H1 (cell line): ENCODE measurements around the gene OR10C1. TPM values are rescaled to one million over a fixed set of nuclear protein-coding genes. Genes with fewer than 3 reads are reported as not detected.

ENCODE experiments used
- CTCF ChIA-PET: fragments of 300-600 bp; sonication (Branson Sonifier 250); formaldehyde crosslinking; loops from one replicate; lab custom pipeline; 2021; ENCODE audit not compliant: partially characterized antibody; lab: Charles Lee
- POLR2A ChIA-PET: fragments of 300-600 bp; sonication (Branson Sonifier 250); formaldehyde crosslinking; loops from one replicate; lab custom pipeline; 2021; ENCODE audit warnings: inconsistent platforms; ENCODE audit not compliant: partially characterized antibody; lab: Charles Lee
- DNase-seq, 2 experiments: peaks; one replicate each; pipeline versions ENCODE4 v3.0.0 to v3.0.0-alpha.2; 2010 to 2022; ENCODE audit warnings: low spot score in 2 of 2, low read depth in 1 of 2, mixed read lengths in 1 of 2
- FAIRE-seq: peaks from 2 replicates; lab custom pipeline; 2011; peaks lifted over from hg19 to GRCh38; lab: Jason Lieb, UNC
- H2AFZ ChIP-seq: 2 replicates; pipeline ENCODE4 v1.8.1; 2012; ENCODE audit warnings: low read length, inconsistent platforms
- H2AK5ac ChIP-seq: 2 replicates; pipeline ENCODE4 v1.6.1; 2013; ENCODE audit warnings: low read depth, low read length
- H2BK120ac ChIP-seq: replicated peaks from 2 replicates; pipeline ENCODE3; 2013; ENCODE audit warnings: low read depth, low read length, inconsistent platforms
- H2BK12ac ChIP-seq: 2 replicates; pipeline ENCODE4 v1.6.1; 2013; ENCODE audit warnings: low read depth, low read length
- H2BK15ac ChIP-seq: 2 replicates; pipeline ENCODE4 v1.6.1; 2013; ENCODE audit warnings: low read length
- H2BK20ac ChIP-seq: 2 replicates; pipeline ENCODE4 v1.6.1; 2013; ENCODE audit warnings: low read length
- H2BK5ac ChIP-seq: 2 replicates; pipeline ENCODE4 v1.6.1; 2013; ENCODE audit warnings: low read depth, low read length
- H3K14ac ChIP-seq: 2 replicates; pipeline ENCODE4 v1.6.1; 2013; ENCODE audit warnings: inconsistent platforms; ENCODE audit not compliant: insufficient read length
- H3K18ac ChIP-seq: 2 replicates; pipeline ENCODE4 v1.6.1; 2013; ENCODE audit warnings: low read length; ENCODE audit errors: extremely low read depth
- H3K23ac ChIP-seq: 2 replicates; pipeline ENCODE4 v1.6.1; 2013; ENCODE audit warnings: inconsistent platforms; ENCODE audit not compliant: insufficient read length
- H3K23me2 ChIP-seq: 2 replicates; pipeline ENCODE4 v1.6.1; 2013; ENCODE audit warnings: low read depth, low read length
- H3K27ac ChIP-seq: 2 replicates; pipeline ENCODE4 v1.6.1; 2011; ENCODE audit warnings: low read depth, low read length, inconsistent platforms
- H3K27me3 ChIP-seq, 4 experiments: replicated peaks in 1 of 4; 1 replicate in 1 of 4; 2 replicates in 3 of 4; pipeline versions ENCODE4 v1.6.1 to v1.8.1; 2011 to 2013; ENCODE audit warnings: low read length in 3 of 4, mild to moderate bottlenecking in 3 of 4, inconsistent platforms in 2 of 4, mixed read lengths in 2 of 4, moderate library complexity in 1 of 4; ENCODE audit not compliant: control insufficient read depth in 3 of 4, insufficient read depth in 3 of 4; ENCODE audit errors: extremely low read depth in 1 of 4
- H3K36me3 ChIP-seq, 4 experiments: 2 replicates each; pipeline versions ENCODE4 v1.6.1 to v1.8.1; 2011 to 2013; ENCODE audit warnings: mild to moderate bottlenecking in 4 of 4, low read length in 3 of 4, moderate library complexity in 2 of 4, control low read depth in 1 of 4, inconsistent platforms in 1 of 4; ENCODE audit not compliant: insufficient read depth in 4 of 4, control insufficient read depth in 2 of 4
- H3K4ac ChIP-seq: replicated peaks from 2 replicates; pipeline ENCODE3; 2013; ENCODE audit warnings: low read length, low read depth, mixed read lengths, inconsistent platforms; ENCODE audit not compliant: insufficient read length
- H3K4me1 ChIP-seq, 4 experiments: replicated peaks in 1 of 4; 1 replicate in 1 of 4; 2 replicates in 3 of 4; pipeline versions ENCODE4 v1.6.1 to v1.8.1; 2011 to 2013; ENCODE audit warnings: low read length in 3 of 4, inconsistent platforms in 2 of 4, mixed read lengths in 1 of 4; ENCODE audit not compliant: insufficient read depth in 4 of 4, control insufficient read depth in 3 of 4
- H3K4me2 ChIP-seq, 2 experiments: 2 replicates each; pipeline versions ENCODE4 v1.6.1 to v1.8.1; 2011 to 2013; ENCODE audit warnings: low read depth in 2 of 2, low read length in 2 of 2, control low read depth in 1 of 2, inconsistent platforms in 1 of 2, mild to moderate bottlenecking in 1 of 2; ENCODE audit not compliant: insufficient read depth in 1 of 2
- H3K4me3 ChIP-seq, 4 experiments: fragments of 200-600, 300-600 bp in 1 of 4; sonication (generic), shearing (Covaris generic), sonication (Bioruptor Twin) in 1 of 4; 2 replicates each; pipeline versions ENCODE4 v1.5.1 to v1.8.1; 2011 to 2016; ENCODE audit warnings: low read length in 4 of 4, low read depth in 3 of 4, control low read depth in 2 of 4, inconsistent platforms in 2 of 4, mild to moderate bottlenecking in 2 of 4, mixed read lengths in 1 of 4, moderate library complexity in 1 of 4; ENCODE audit not compliant: insufficient read depth in 2 of 4; ENCODE audit errors: extremely low read depth in 1 of 4
- H3K56ac ChIP-seq: replicated peaks from 2 replicates; pipeline ENCODE3; 2013; ENCODE audit warnings: low read depth, mild to moderate bottlenecking, mixed read lengths, low read length, inconsistent platforms; ENCODE audit not compliant: insufficient read length
- H3K79me1 ChIP-seq: 2 replicates; pipeline ENCODE4 v1.6.1; 2013; ENCODE audit warnings: low read depth, low read length, control low read depth
- H3K79me2 ChIP-seq, 2 experiments: 2 replicates each; pipeline versions ENCODE4 v1.6.1 to v1.8.1; 2012 to 2013; ENCODE audit warnings: low read length in 2 of 2, mild to moderate bottlenecking in 2 of 2, inconsistent platforms in 1 of 2; ENCODE audit not compliant: insufficient read depth in 2 of 2, control insufficient read depth in 1 of 2
- H3K9ac ChIP-seq, 4 experiments: replicated peaks in 1 of 4; 1 replicate in 1 of 4; 2 replicates in 3 of 4; pipeline versions ENCODE4 v1.6.1 to v1.8.1; 2011 to 2013; ENCODE audit warnings: low read depth in 3 of 4, low read length in 3 of 4, control low read depth in 2 of 4, mild to moderate bottlenecking in 2 of 4, moderate library complexity in 2 of 4, inconsistent platforms in 1 of 4; ENCODE audit errors: extremely low read depth in 1 of 4
- H3K9me3 ChIP-seq, 2 experiments: 2 replicates each; pipeline versions ENCODE4 v1.6.1 to v1.8.1; 2012 to 2013; ENCODE audit warnings: mild to moderate bottlenecking in 2 of 2, moderate library complexity in 2 of 2, control low read depth in 1 of 2, inconsistent platforms in 1 of 2, low read depth in 1 of 2, low read length in 1 of 2, mixed read lengths in 1 of 2; ENCODE audit not compliant: insufficient read depth in 2 of 2
- H4K20me1 ChIP-seq, 2 experiments: replicated peaks in 1 of 2; 2 replicates each; pipeline versions ENCODE3 to v1.8.1; 2011 to 2013; ENCODE audit warnings: inconsistent platforms in 2 of 2, low read length in 2 of 2, mild to moderate bottlenecking in 1 of 2; ENCODE audit not compliant: insufficient read depth in 2 of 2, control insufficient read depth in 1 of 2
- H4K5ac ChIP-seq: 2 replicates; pipeline ENCODE4 v1.6.1; 2013; ENCODE audit warnings: low read length, low read depth, mixed read lengths, inconsistent platforms; ENCODE audit not compliant: insufficient read length
- H4K8ac ChIP-seq: 2 replicates; pipeline ENCODE4 v1.8.0; 2013; ENCODE audit warnings: mild to moderate bottlenecking, moderate library complexity, low read length, inconsistent platforms; ENCODE audit not compliant: insufficient read depth; ENCODE audit errors: extremely low read depth
- H4K91ac ChIP-seq: replicated peaks from 2 replicates; pipeline ENCODE3; 2013; ENCODE audit warnings: low read length, mixed read lengths, inconsistent platforms; ENCODE audit not compliant: insufficient read length
- EZH2 ChIP-seq: fragments of 200-600 bp; sonication (generic); IDR thresholded peaks from 2 replicates; pipeline ENCODE4 v1.7.1; 2012; ENCODE audit warnings: low read depth, mild to moderate bottlenecking, moderate library complexity, low read length, inconsistent platforms; ENCODE audit not compliant: severe bottlenecking
- RAD21 ChIP-seq, 2 experiments: IDR thresholded peaks in 1 of 2; conservative IDR thresholded peaks in 1 of 2; 2 replicates each; pipeline ENCODE4 v1.6.1; 2011; ENCODE audit warnings: low read depth in 2 of 2, low read length in 2 of 2, improper control_type of control experiment in 1 of 2, inconsistent platforms in 1 of 2, mild to moderate bottlenecking in 1 of 2, moderate library complexity in 1 of 2
- polyA plus RNA-seq, 7 experiments: library from polyadenylated mRNA; depleted of rRNA in 3 of 7; stranded (reverse) in 5 of 7; unstranded in 2 of 7; fragments of >200 nt in 5 of 7; fragments of 200-250 nt in 2 of 7; gene quantifications; 1 replicate in 5 of 7; 2 replicates in 1 of 7; 4 replicates in 1 of 7; pipeline versions ENCODE4 v1.2.1 to v1.2.3, GENCODE V29; 2011 to 2013; ENCODE audit warnings: missing spikeins in 2 of 7, mixed read lengths in 2 of 7
- total RNA-seq: library from RNA; stranded (reverse); fragmentation: NEBNext Ultra II Directional; extraction: Animal tissue kit (Norgen Biotek cat#: 25700); gene quantifications from 2 replicates; pipeline ENCODE4 v1.2.1, GENCODE V29; 2021
- TF ChIP-seq, protein P1 (sequence below), 3 experiments: IDR thresholded peaks; 1 replicate in 2 of 3; 2 replicates in 1 of 3; pipeline versions ENCODE4 v1.5.1 to v1.6.1; 2011; ENCODE audit warnings: low read length in 3 of 3, mild to moderate bottlenecking in 3 of 3, inconsistent platforms in 2 of 3, low read depth in 1 of 3, moderate library complexity in 1 of 3; ENCODE audit not compliant: insufficient read depth in 1 of 3; ENCODE audit errors: control extremely low read depth in 1 of 3

Gene OR10C1
- total and polyA plus RNA-seq, 2 of the 8 experiments (the other 6 are each of a cell fraction or from before 2014, with no cell fraction given) = not detected

DNA sequence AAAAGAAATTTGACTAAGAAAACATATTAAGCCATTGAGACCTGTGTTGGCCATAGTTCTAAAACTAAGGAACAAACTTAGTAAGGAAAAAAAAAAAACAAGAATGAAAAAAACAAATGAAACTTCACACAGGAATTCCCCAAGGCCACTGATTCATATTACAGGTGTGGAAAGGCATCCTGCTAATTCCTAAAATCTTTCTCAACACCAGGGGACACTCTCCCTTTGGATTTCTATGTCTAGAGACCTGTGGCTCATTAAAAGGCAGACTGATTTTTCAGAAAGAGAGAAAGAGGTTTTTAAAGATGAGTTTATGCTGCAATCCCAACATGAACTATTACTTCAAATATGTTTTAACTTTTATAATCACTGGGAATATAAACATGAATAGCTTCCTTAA, 24.5 kb upstream of the OR10C1 start, which contains the start of gene OR12D1:
TSS of gene OR12D1 (plus strand) at position 341 of the 400 bp plus-strand sequence.
- Histone ChIP-seq H3K4me3 (no peak within 1 kb of the TSS), H2BK12ac (no peak within 1 kb of the TSS), H2AFZ (no peak within 1 kb of the TSS), H3K27ac (no peak within 1 kb of the TSS), H3K79me1 (no peaks in the 10 kb centered on the region), H3K23ac (no peak within 1 kb of the TSS), H4K91ac (no peak within 1 kb of the TSS), H3K23me2 (no peaks in the 10 kb centered on the region), H3K14ac (no peak within 1 kb of the TSS), H2BK15ac (no peak within 1 kb of the TSS), H4K5ac (no peak within 1 kb of the TSS), H3K27me3 (no peaks in the 10 kb centered on the region), H4K8ac (no peak within 1 kb of the TSS), H3K4me2 (no peak within 1 kb of the TSS), H3K4me1 (no peaks in the 10 kb centered on the region), H3K9me3 (no peaks in the 10 kb centered on the region), H3K9ac (no peak within 1 kb of the TSS), H3K4ac (no peak within 1 kb of the TSS), H2BK120ac (no peak within 1 kb of the TSS), H3K36me3 (no peaks in the 10 kb centered on the region), H4K20me1 (no peaks in the 10 kb centered on the region), H2AK5ac (no peak within 1 kb of the TSS), H3K18ac (no peak within 1 kb of the TSS), H3K56ac (no peak within 1 kb of the TSS), H2BK20ac (no peak within 1 kb of the TSS), H2BK5ac (no peak within 1 kb of the TSS), H3K79me2 (no peaks in the 10 kb centered on the region)
- ChIA-PET CTCF (interaction anchor here (0.6 to 5.7 kb wide), 10 partner anchors 17 to 181 kb away, joined by 3 to 45 read pairs (median 5); partner anchors contain the start of genes OR12D2 and OR2H2), POLR2A (no interaction called here)
- DNase-seq (no peak), FAIRE-seq (no peak)
- peak; percentile 67 to 75 for TF ChIP-seq RAD21 (IDR thresholded peaks at IDR 0.05 in 1 of 2, conservative IDR thresholded peaks at IDR 0.05 in 1 of 2; ENCODE audit: low read depth in 2 of 2, low read length in 2 of 2)
- TF ChIP-seq EZH2 = no peak
- TF ChIP-seq, protein P1, sequence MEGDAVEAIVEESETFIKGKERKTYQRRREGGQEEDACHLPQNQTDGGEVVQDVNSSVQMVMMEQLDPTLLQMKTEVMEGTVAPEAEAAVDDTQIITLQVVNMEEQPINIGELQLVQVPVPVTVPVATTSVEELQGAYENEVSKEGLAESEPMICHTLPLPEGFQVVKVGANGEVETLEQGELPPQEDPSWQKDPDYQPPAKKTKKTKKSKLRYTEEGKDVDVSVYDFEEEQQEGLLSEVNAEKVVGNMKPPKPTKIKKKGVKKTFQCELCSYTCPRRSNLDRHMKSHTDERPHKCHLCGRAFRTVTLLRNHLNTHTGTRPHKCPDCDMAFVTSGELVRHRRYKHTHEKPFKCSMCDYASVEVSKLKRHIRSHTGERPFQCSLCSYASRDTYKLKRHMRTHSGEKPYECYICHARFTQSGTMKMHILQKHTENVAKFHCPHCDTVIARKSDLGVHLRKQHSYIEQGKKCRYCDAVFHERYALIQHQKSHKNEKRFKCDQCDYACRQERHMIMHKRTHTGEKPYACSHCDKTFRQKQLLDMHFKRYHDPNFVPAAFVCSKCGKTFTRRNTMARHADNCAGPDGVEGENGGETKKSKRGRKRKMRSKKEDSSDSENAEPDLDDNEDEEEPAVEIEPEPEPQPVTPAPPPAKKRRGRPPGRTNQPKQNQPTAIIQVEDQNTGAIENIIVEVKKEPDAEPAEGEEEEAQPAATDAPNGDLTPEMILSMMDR (IDR thresholded peaks at IDR 0.05; ENCODE audit: control extremely low read depth in 1 of 3, insufficient read depth in 1 of 3, low read depth in 1 of 3, low read length in 3 of 3) = peak in 2 of 3 experiments; percentile 49 to 51; a peak in 2 of 4 replicates
